PFSK-1 (cell line): ENCODE results near the gene RNU5B-1.

Source experiments
- FOXP2 ChIP-seq: optimal IDR thresholded peaks from 2 replicates; pipeline ENCODE3; 2011; ENCODE audit warnings: borderline replicate concordance, control low read depth, inconsistent platforms; ENCODE audit not compliant: insufficient read depth; ENCODE audit errors: extremely low read length, extremely low read depth
- POLR2AphosphoS5 ChIP-seq: IDR thresholded peaks from 2 replicates; pipeline ENCODE4 v1.6.1; 2012; ENCODE audit warnings: low read depth, mild to moderate bottlenecking, control low read depth, low read length, moderate library complexity
- REST ChIP-seq, 2 experiments: IDR thresholded peaks; 2 replicates each; pipeline versions ENCODE4 v1.6.1 to v1.8.0; 2011 to 2012; ENCODE audit warnings: low read depth in 2 of 2, low read length in 2 of 2, control low read depth in 1 of 2, inconsistent platforms in 1 of 2, mild to moderate bottlenecking in 1 of 2, moderate library complexity in 1 of 2; ENCODE audit not compliant: insufficient read depth in 1 of 2
- SIN3A ChIP-seq: IDR thresholded peaks from 2 replicates; pipeline ENCODE4 v1.6.1; 2012; ENCODE audit warnings: mild to moderate bottlenecking, low read length, moderate library complexity, borderline replicate concordance; ENCODE audit not compliant: insufficient read depth
- TAF1 ChIP-seq: IDR thresholded peaks from 2 replicates; pipeline ENCODE4 v1.6.1; 2012; ENCODE audit warnings: low read length, control low read depth, borderline replicate concordance; ENCODE audit not compliant: insufficient read depth

Gene RNU5B-1

DNA sequence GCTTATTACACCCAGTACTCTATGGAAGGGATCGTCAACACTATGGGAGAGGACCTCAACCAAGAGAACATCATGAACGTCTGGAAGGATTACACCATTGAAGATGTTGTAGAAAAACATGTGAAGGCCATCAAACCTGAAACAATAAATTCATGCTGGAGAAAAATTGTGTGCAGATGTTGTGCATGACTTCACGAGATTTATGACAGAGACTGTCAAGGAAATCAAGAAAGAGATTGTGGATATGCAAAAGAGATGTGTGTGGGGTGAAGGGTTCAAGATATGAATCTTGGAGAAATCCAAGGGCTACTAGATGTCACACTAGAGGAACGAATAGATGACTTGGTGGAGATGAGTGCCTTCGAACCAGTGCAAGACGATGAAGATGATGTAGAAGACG lies 14.2 kb upstream of the RNU5B-1 start:
- TF ChIP-seq POLR2AphosphoS5, result no peak
- no peak for TF ChIP-seq TAF1
- no peak for TF ChIP-seq REST (IDR thresholded peaks at IDR 0.05; ENCODE audit: insufficient read depth in 1 of 2, low read depth in 2 of 2, low read length in 2 of 2)
- no peak for TF ChIP-seq FOXP2
- no peak for TF ChIP-seq SIN3A

DNA sequence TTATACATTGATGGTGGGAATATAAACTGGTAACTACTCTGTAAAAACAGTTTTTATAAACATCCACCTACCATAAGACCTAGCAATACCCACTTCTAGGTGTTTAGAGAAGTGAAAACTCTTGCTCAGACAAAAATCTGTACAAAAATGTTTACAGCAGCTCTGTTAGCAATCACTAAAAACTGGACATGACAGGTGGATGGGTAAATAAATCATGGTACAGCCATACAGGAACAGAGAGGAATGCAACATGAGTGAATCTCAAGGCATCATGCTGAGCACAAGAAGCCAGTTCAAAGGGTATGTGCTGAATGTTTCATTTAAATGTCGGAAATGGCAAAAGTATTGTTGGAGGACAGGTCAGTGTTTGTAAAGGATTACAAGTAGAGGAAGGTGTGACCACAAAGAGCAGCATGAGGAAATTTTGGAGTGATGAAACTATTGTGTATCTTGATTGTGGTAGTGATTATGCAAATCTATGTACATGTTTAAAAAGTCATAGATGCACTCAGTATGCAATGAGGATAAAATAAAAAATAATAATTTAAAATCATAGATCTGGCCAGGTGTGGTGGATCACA lies 11.4 kb upstream of the RNU5B-1 start:
- TF ChIP-seq TAF1, result no peak
- TF ChIP-seq REST (IDR thresholded peaks at IDR 0.05; ENCODE audit: insufficient read depth in 1 of 2, low read depth in 2 of 2, low read length in 2 of 2), result no peak

GRCh38 chr15:65298731-65299130 lies 5.7 kb upstream of the RNU5B-1 start:
- TF ChIP-seq REST (IDR thresholded peaks at IDR 0.05; ENCODE audit: insufficient read depth in 1 of 2, low read depth in 2 of 2, low read length in 2 of 2), result no peak
- TF ChIP-seq POLR2AphosphoS5, result no peak
- no peak for TF ChIP-seq SIN3A
- no peak for TF ChIP-seq FOXP2
- TF ChIP-seq TAF1, result no peak

DNA sequence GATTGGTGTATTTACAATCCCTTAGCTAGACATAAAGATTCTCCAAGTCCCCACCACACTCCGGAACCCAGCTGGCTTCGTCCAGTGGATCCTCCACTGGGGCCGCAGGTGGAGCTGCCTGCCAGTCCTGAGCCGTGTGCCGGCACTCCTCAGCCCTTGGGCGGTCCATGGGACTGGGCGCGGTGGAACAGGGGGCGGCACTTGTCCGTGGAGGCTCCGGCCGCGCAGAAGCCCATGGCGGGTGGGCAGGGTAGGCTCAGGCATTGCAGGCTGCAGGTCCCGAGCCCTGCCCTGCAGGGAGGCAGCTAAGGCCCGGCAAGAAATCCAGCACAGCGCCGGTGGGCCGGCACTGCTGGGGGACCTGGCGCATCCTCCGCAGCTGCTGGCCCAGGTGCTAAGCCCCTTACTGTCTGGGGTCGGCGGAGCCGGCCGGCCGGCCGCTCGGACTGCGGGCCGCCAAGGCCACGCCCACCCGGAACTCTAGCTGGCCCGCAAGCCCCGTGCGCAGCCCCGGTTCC lies 3.5 kb upstream of the RNU5B-1 start:
- TF ChIP-seq POLR2AphosphoS5, result no peak
- no peak for TF ChIP-seq REST (IDR thresholded peaks at IDR 0.05; ENCODE audit: insufficient read depth in 1 of 2, low read depth in 2 of 2, low read length in 2 of 2)
- TF ChIP-seq TAF1, result no peak
- TF ChIP-seq SIN3A, result no peak
- TF ChIP-seq FOXP2, result no peak

GRCh38 chr15:65302061-65302460 lies 2.4 kb upstream of the RNU5B-1 start:
- TF ChIP-seq REST (IDR thresholded peaks at IDR 0.05; ENCODE audit: insufficient read depth in 1 of 2, low read depth in 2 of 2, low read length in 2 of 2) (no peak), FOXP2 (no peak), POLR2AphosphoS5 (no peak), SIN3A (no peak), TAF1 (no peak)
